A549 (cell line): Measurements from ENCODE around the gene POLR3G. TPM values are rescaled to one million over a fixed set of nuclear protein-coding genes. Genes with fewer than 3 reads are reported as not detected.
A peak's percentile ranks its signal among the peaks of the same experiment; 100 is the strongest.

Source experiments
- ATAC-seq, 2 experiments: fragments of 200-7000 bp in 1 of 2; fragments of >200 bp in 1 of 2; cut with Nextera tagmentation in 1 of 2; cut with Tn5 transposase in 1 of 2; 3 replicates each; pipeline versions ENCODE4 v1.8.0 to v1.9.1; 2018 to 2020; ENCODE audit warnings: mild to moderate bottlenecking in 1 of 2, moderate library complexity in 1 of 2
- CTCF ChIA-PET: fragments of 300-600 bp; sonication (Branson Sonifier 250); formaldehyde crosslinking; extraction: SDS; loops from one replicate; lab custom pipeline; 2021; ENCODE audit warnings: antibody characterized with exemption, inconsistent platforms; lab: Yijun Ruan, JAX
- POLR2A ChIA-PET: fragments of 350-600 bp; formaldehyde crosslinking; extraction: SDS; loops from one replicate; lab custom pipeline; 2021; ENCODE audit warnings: antibody characterized with exemption, inconsistent platforms; lab: Yijun Ruan, JAX
- DNase-seq, 2 experiments: peaks; one replicate each; pipeline versions ENCODE4 v3.0.0 to v3.0.0-alpha.2; 2011 to 2016; ENCODE audit warnings: low read depth in 1 of 2, low spot score in 1 of 2
- FAIRE-seq: peaks from 2 replicates; lab custom pipeline; 2011; peaks lifted over from hg19 to GRCh38; lab: Jason Lieb, UNC
- H3K27ac ChIP-seq, 2 experiments: fragments of >200 bp; sonication (Bioruptor Twin); formaldehyde crosslinking; 3 replicates each; pipeline ENCODE4 v1.5.1; 2016 to 2017
- H3K4me1 ChIP-seq: fragments of >200 bp; sonication (Bioruptor Twin); formaldehyde crosslinking; 3 replicates; pipeline ENCODE4 v1.6.1; 2016
- H3K4me2 ChIP-seq: fragments of >200 bp; sonication (Bioruptor Twin); formaldehyde crosslinking; 3 replicates; pipeline ENCODE4 v1.6.1; 2016
- H3K4me3 ChIP-seq: fragments of >200 bp; sonication (Bioruptor Twin); formaldehyde crosslinking; 3 replicates; pipeline ENCODE4 v1.5.1; 2016
- H3K9me3 ChIP-seq: fragments of >200 bp; sonication (Bioruptor Twin); formaldehyde crosslinking; 3 replicates; pipeline ENCODE4 v1.6.1; 2016
- BHLHE40 ChIP-seq: IDR thresholded peaks from 2 replicates; pipeline ENCODE4 v1.6.1; 2012; ENCODE audit warnings: low read depth, low read length, inconsistent platforms
- CBX2 ChIP-seq: fragments of 200-600 bp; sonication (generic); IDR thresholded peaks from 2 replicates; pipeline ENCODE4 v1.6.1; 2016; ENCODE audit warnings: low read depth, mild to moderate bottlenecking, borderline replicate concordance
- CHD4 ChIP-seq: fragments of 200-600 bp; sonication (generic); IDR thresholded peaks from 2 replicates; pipeline ENCODE4 v1.6.1; 2016; ENCODE audit warnings: antibody characterized with exemption, mild to moderate bottlenecking, borderline replicate concordance
- CTCF ChIP-seq: fragments of >200 bp; sonication (Bioruptor Twin); formaldehyde crosslinking; IDR thresholded peaks from 3 replicates; pipeline ENCODE4 v1.5.1; 2016
- EHMT2 ChIP-seq: fragments of 200-600 bp; sonication (generic); IDR thresholded peaks from 2 replicates; pipeline ENCODE4 v1.6.1; 2016; ENCODE audit warnings: antibody characterized with exemption, low read depth, mild to moderate bottlenecking, moderate library complexity
- ESRRA ChIP-seq: fragments of 150-350 bp; IDR thresholded peaks from 2 replicates; pipeline ENCODE4 v1.6.1; 2014; ENCODE audit warnings: mild to moderate bottlenecking, low read length, borderline replicate concordance
- FOSB ChIP-seq: fragments of 250-450 bp; sonication (Bioruptor Pico); IDR thresholded peaks from 2 replicates; pipeline ENCODE4 v1.5.0; 2020; ENCODE audit warnings: mild to moderate bottlenecking, moderate library complexity
- FOXS1 ChIP-seq: fragments of 250-450 bp; sonication (Bioruptor Pico); IDR thresholded peaks from 2 replicates; pipeline ENCODE4 v1.5.0; 2020; ENCODE audit warnings: mild to moderate bottlenecking, moderate library complexity
- GATA3 ChIP-seq: IDR thresholded peaks from 2 replicates; pipeline ENCODE4 v1.6.1; 2012; ENCODE audit warnings: borderline replicate concordance
- HDAC2 ChIP-seq: fragments of 200-600 bp; sonication (generic); IDR thresholded peaks from 2 replicates; pipeline ENCODE4 v1.6.1; 2016
- HOXB5 ChIP-seq: fragments of 250-450 bp; sonication (Bioruptor Pico); IDR thresholded peaks from 2 replicates; pipeline ENCODE4 v1.5.0; 2020; ENCODE audit warnings: mild to moderate bottlenecking, moderate library complexity
- KDM1A ChIP-seq: fragments of 200-600 bp; sonication (generic); IDR thresholded peaks from 2 replicates; pipeline ENCODE4 v1.6.1; 2016; ENCODE audit warnings: low read depth, mild to moderate bottlenecking
- MAX ChIP-seq: IDR thresholded peaks from 2 replicates; pipeline ENCODE4 v1.6.1; 2012
- MAZ ChIP-seq: fragments of 150-350 bp; IDR thresholded peaks from 2 replicates; pipeline ENCODE4 v1.6.1; 2014; ENCODE audit warnings: antibody characterized with exemption, low read depth, low read length, borderline replicate concordance
- MYC ChIP-seq: IDR thresholded peaks from 2 replicates; pipeline ENCODE4 v1.6.1; 2012; ENCODE audit warnings: mild to moderate bottlenecking, inconsistent platforms, low read length, improper control_type of control experiment, borderline replicate concordance
- NFE2L2 ChIP-seq: fragments of 150-350 bp; conservative IDR thresholded peaks from 2 replicates; pipeline ENCODE4 v1.6.1; 2014; ENCODE audit warnings: low read length
- NPAS2 ChIP-seq: fragments of 250-450 bp; sonication (Bioruptor Pico); IDR thresholded peaks from 2 replicates; pipeline ENCODE4 v1.8.0; 2022; ENCODE audit warnings: mild to moderate bottlenecking, moderate library complexity, borderline replicate concordance
- NR3C1 ChIP-seq: fragments of >200 bp; sonication (Bioruptor Twin); formaldehyde crosslinking; IDR thresholded peaks from 3 replicates; pipeline ENCODE4 v1.6.1; 2017
- PBX3 ChIP-seq: IDR thresholded peaks from 2 replicates; pipeline ENCODE4 v1.6.1; 2012
- POLR2AphosphoS2 ChIP-seq: conservative IDR thresholded peaks from 2 replicates; pipeline ENCODE4 v1.6.1; 2012; ENCODE audit warnings: low read length, improper control_type of control experiment, inconsistent platforms
- RCOR1 ChIP-seq: fragments of 150-350 bp; IDR thresholded peaks from 2 replicates; pipeline ENCODE4 v1.6.1; 2014; ENCODE audit warnings: antibody characterized with exemption, low read length, low read depth
- SREBF2 ChIP-seq: fragments of 450-650 bp; IDR thresholded peaks from 2 replicates; pipeline ENCODE4 v1.6.1; 2014; ENCODE audit warnings: mild to moderate bottlenecking, moderate library complexity
- ZFP36 ChIP-seq: fragments of 450-650 bp; IDR thresholded peaks from 2 replicates; pipeline ENCODE4 v1.6.1; 2014; ENCODE audit warnings: borderline replicate concordance; ENCODE audit not compliant: partially characterized antibody
- ZSCAN20 ChIP-seq: fragments of 250-450 bp; sonication (Bioruptor Pico); IDR thresholded peaks from 2 replicates; pipeline ENCODE4 v1.8.0; 2022; ENCODE audit warnings: mild to moderate bottlenecking, moderate library complexity
- WGBS: methylation state at CpG from one replicate; pipeline ENCODE4 v1.1.6; 2017; ENCODE audit errors: missing lambda C conversion rate; 5-methylcytosine and 5-hydroxymethylcytosine counted together
- polyA plus RNA-seq, 4 experiments: library from polyadenylated mRNA; depleted of rRNA in 3 of 4; stranded (reverse); fragments of >200 nt; fragmentation: RNase III in 1 of 4; extraction: RNeasy Plus Mini Kit Qiagen cat#74134 plus additional on column Dnase treatment in 1 of 4; gene quantifications; 2 replicates in 3 of 4; 3 replicates in 1 of 4; pipeline ENCODE4 v1.2.3, GENCODE V29; 2011 to 2017
- TF ChIP-seq, protein P1 (sequence below): fragments of >200 bp; sonication (Bioruptor Twin); formaldehyde crosslinking; IDR thresholded peaks from 2 replicates; pipeline ENCODE4 v1.6.1; 2016
- TF ChIP-seq, protein P2 (sequence below): fragments of 250-450 bp; sonication (Bioruptor Pico); IDR thresholded peaks from 2 replicates; pipeline ENCODE4 v1.5.0; 2021; ENCODE audit warnings: mild to moderate bottlenecking, moderate library complexity, borderline replicate concordance
- TF ChIP-seq, protein P3 (sequence below): fragments of 200-600 bp; sonication (generic); IDR thresholded peaks from 2 replicates; pipeline ENCODE4 v1.6.1; 2016; ENCODE audit warnings: antibody characterized with exemption, mild to moderate bottlenecking, moderate library complexity

Gene POLR3G
- polyA plus RNA-seq, 2 of the 4 experiments (the other 2 are of a cell fraction) = 11.7 to 22.6 TPM

DNA sequence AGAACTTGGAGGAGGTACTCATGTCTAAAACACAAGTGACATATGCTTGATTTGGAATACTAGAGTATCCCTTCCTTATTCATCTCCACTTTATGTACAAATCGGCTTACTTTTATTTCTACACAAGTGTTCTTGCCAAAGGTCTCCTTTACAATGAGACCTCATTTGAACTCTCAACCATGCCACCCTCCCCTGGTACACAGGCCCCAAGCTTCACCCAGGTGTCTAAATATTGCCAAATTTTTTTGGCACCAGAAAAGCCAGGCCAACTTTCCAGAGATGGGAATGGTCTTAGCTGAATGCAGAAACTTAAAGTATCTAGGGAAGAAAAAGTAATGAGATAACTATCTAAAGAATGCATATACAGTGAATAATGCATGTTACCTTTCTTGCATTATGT is 35.8 kb downstream of the POLR3G start (continued):
- TF ChIP-seq CBX2 (no peak), ZFP36 (no peak), NFE2L2 (no peak), FOXS1 (no peak)
- TF ChIP-seq, protein P1, sequence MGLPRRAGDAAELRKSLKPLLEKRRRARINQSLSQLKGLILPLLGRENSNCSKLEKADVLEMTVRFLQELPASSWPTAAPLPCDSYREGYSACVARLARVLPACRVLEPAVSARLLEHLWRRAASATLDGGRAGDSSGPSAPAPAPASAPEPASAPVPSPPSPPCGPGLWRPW = no peak
- TF ChIP-seq, protein P2, sequence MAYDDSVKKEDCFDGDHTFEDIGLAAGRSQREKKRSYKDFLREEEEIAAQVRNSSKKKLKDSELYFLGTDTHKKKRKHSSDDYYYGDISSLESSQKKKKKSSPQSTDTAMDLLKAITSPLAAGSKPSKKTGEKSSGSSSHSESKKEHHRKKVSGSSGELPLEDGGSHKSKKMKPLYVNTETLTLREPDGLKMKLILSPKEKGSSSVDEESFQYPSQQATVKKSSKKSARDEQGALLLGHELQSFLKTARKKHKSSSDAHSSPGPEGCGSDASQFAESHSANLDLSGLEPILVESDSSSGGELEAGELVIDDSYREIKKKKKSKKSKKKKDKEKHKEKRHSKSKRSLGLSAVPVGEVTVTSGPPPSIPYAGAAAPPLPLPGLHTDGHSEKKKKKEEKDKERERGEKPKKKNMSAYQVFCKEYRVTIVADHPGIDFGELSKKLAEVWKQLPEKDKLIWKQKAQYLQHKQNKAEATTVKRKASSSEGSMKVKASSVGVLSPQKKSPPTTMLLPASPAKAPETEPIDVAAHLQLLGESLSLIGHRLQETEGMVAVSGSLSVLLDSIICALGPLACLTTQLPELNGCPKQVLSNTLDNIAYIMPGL = no peak

- no peak for ATAC-seq
- TF ChIP-seq BHLHE40 (no peak), NR3C1 (no peak), MAX (no peak), NFE2L2 (no peak), EHMT2 (no peak), MAZ (no peak), MYC (no peak), HDAC2 (no peak), PBX3 (no peak), FOSB (CRISPR knock-in tag) (no peak), FOXS1 (no peak), ZSCAN20 (no peak), GATA3 (no peak), POLR2AphosphoS2 (no peak), CHD4 (no peak)
- TF ChIP-seq, protein P2 = no peak
- CTCF ChIA-PET = no interaction called here
- no peak overlapping the region for H3K4me2 ChIP-seq
- H3K9me3 ChIP-seq = no peaks in the 10 kb centered on the region
- no peak overlapping the region for H3K27ac ChIP-seq
- H3K4me1 ChIP-seq = peaks cover 14% of the 10 kb centered on the region; the same call in 1 of the 3 replicates
- no peak for FAIRE-seq
- H3K4me3 ChIP-seq = no peak overlapping the region
- POLR2A ChIA-PET = no interaction called here
- no peak for DNase-seq
- 65% methylated on average over 3 of the region's 3 CpGs for WGBS
Observed at GRCh38 chr5:90514520-90514919, 39.9 kb downstream of the POLR3G start.

GRCh38 chr5:90518661-90519060 is 44.0 kb downstream of the POLR3G start:
- ChIA-PET POLR2A (no interaction called here), CTCF (interaction anchor here (1.2 to 2.6 kb wide), 2 partner anchors 11 kb away, joined by 3 to 9 read pairs; partner anchors contain the start of gene LYSMD3)
- no peak for FAIRE-seq
- no peak for TF ChIP-seq NFE2L2
- no peak for TF ChIP-seq NPAS2 (CRISPR knock-in tag)
- TF ChIP-seq ESRRA = no peak
- TF ChIP-seq SREBF2 = no peak
- no peak for TF ChIP-seq RCOR1
- no peak for TF ChIP-seq KDM1A
- no peak for TF ChIP-seq EHMT2
- TF ChIP-seq, protein P3, sequence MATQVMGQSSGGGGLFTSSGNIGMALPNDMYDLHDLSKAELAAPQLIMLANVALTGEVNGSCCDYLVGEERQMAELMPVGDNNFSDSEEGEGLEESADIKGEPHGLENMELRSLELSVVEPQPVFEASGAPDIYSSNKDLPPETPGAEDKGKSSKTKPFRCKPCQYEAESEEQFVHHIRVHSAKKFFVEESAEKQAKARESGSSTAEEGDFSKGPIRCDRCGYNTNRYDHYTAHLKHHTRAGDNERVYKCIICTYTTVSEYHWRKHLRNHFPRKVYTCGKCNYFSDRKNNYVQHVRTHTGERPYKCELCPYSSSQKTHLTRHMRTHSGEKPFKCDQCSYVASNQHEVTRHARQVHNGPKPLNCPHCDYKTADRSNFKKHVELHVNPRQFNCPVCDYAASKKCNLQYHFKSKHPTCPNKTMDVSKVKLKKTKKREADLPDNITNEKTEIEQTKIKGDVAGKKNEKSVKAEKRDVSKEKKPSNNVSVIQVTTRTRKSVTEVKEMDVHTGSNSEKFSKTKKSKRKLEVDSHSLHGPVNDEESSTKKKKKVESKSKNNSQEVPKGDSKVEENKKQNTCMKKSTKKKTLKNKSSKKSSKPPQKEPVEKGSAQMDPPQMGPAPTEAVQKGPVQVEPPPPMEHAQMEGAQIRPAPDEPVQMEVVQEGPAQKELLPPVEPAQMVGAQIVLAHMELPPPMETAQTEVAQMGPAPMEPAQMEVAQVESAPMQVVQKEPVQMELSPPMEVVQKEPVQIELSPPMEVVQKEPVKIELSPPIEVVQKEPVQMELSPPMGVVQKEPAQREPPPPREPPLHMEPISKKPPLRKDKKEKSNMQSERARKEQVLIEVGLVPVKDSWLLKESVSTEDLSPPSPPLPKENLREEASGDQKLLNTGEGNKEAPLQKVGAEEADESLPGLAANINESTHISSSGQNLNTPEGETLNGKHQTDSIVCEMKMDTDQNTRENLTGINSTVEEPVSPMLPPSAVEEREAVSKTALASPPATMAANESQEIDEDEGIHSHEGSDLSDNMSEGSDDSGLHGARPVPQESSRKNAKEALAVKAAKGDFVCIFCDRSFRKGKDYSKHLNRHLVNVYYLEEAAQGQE = no peak
- no peak for TF ChIP-seq CBX2
- TF ChIP-seq HOXB5 (CRISPR knock-in tag) = no peak
- no peak for TF ChIP-seq CTCF

More at GRCh38 chr5:90518661-90519060, 44.0 kb downstream of the POLR3G start:
- ATAC-seq = peak; percentile 13 to 21; a peak in 2 of 6 replicates
- Histone ChIP-seq H3K4me1 (peaks cover 17% of the 10 kb centered on the region; the same call in 1 of the 3 replicates), H3K4me2 (peak overlapping the region; percentile 38), H3K4me3 (no peak overlapping the region), H3K9me3 (no peaks in the 10 kb centered on the region), H3K27ac (peak overlapping the region in 1 of 2 experiments; percentile 25; a peak in 1 of 6 replicates)
- peak in 1 of 2 experiments; percentile 3 for DNase-seq
